GM18498 (cell line): ENCODE data around the gene RHOT2.
"Not testable (repeated sequence)": the region's sequence is repeated elsewhere in the genome, so short reads cannot be mapped to it uniquely, and the experiment has no call there.

ENCODE experiments used
- ATAC-seq: cut with Tn5 transposase; IDR thresholded peaks from one replicate; pipeline ENCODE4 v1.9.1; 2021; ENCODE audit warnings: mild to moderate bottlenecking, moderate library complexity; ENCODE audit not compliant: unreplicated experiment

The RHOT2 gene

GRCh38 chr16:712740-713250 is 44.9 kb downstream of the RHOT2 start:
- ATAC-seq, result not testable (repeated sequence)

GRCh38 chr16:714079-714478 is 46.1 kb downstream of the RHOT2 start:
- no peak for ATAC-seq

- peak; percentile 77 for ATAC-seq
Measured at GRCh38 chr16:714558-715476, 46.9 kb downstream of the RHOT2 start, which contains the start of gene METRN. Gene METRN (plus strand): TSS chr16:715118. CDS start chr16:715290, 172 bp downstream.

GRCh38 chr16:715477-716199 is 47.7 kb downstream of the RHOT2 start:
- peak; percentile 14 for ATAC-seq

- ATAC-seq, result no peak
Measured at GRCh38 chr16:716200-716568, 48.3 kb downstream of the RHOT2 start.

GRCh38 chr16:716768-717325 is 48.9 kb downstream of the RHOT2 start:
- ATAC-seq, result no peak

GRCh38 chr16:717450-718245 is 49.7 kb downstream of the RHOT2 start:
- ATAC-seq, result no peak

- no peak for ATAC-seq
Measured at GRCh38 chr16:718389-718788, 50.5 kb downstream of the RHOT2 start.

GRCh38 chr16:718922-719321 is 51.0 kb downstream of the RHOT2 start:
- ATAC-seq, result no peak

- no peak for ATAC-seq
Measured at GRCh38 chr16:719815-720446, 52.0 kb downstream of the RHOT2 start.

GRCh38 chr16:720447-720989 is 52.6 kb downstream of the RHOT2 start:
- peak; percentile 20 for ATAC-seq

- peak; percentile 82 for ATAC-seq
Measured at GRCh38 chr16:720990-721764, 53.2 kb downstream of the RHOT2 start, which contains the start of gene ANTKMT. Gene ANTKMT (plus strand): TSS chr16:721146. CDS start chr16:721275, 129 bp downstream.

- no peak for ATAC-seq
Measured at GRCh38 chr16:721765-722540, 54.0 kb downstream of the RHOT2 start.

- ATAC-seq, result no peak
Measured at GRCh38 chr16:722835-723633, 55.1 kb downstream of the RHOT2 start.

- ATAC-seq, result no peak
Measured at GRCh38 chr16:723695-724094, 55.8 kb downstream of the RHOT2 start.
